GM12892 (cell line): ENCODE results near the gene SLC25A41.

Experiments used
- POLR2A ChIP-seq: IDR thresholded peaks from 2 replicates; pipeline ENCODE4 v1.6.1; 2011; ENCODE audit warnings: low read depth, low read length, control low read depth
- POLR2AphosphoS5 ChIP-seq: IDR thresholded peaks from 2 replicates; pipeline ENCODE4 v1.6.1; 2011; ENCODE audit warnings: low read depth, low read length, control low read depth
- TAF1 ChIP-seq: IDR thresholded peaks from 2 replicates; pipeline ENCODE4 v1.6.1; 2011; ENCODE audit warnings: low read depth, mild to moderate bottlenecking, control low read depth, low read length, borderline replicate concordance

- no peak for TF ChIP-seq POLR2AphosphoS5
- TF ChIP-seq POLR2A: no peak
- no peak for TF ChIP-seq TAF1
Measured at GRCh38 chr19:6412061-6412446, 21.5 kb downstream of the SLC25A41 start.
